Fibroblast of villous mesenchyme (primary cell): ENCODE results near the gene IRF2. TPM values are rescaled to one million over a fixed set of nuclear protein-coding genes. Genes with fewer than 3 reads are reported as not detected.
A peak's percentile ranks its signal among the peaks of the same experiment; 100 is the strongest.

Experiments
- DNase-seq: peaks from one replicate; pipeline ENCODE4 v3.0.0-alpha.2; 2010; ENCODE audit warnings: low read depth
- H3K4me3 ChIP-seq: 2 replicates; pipeline ENCODE4 v1.5.1; 2011; ENCODE audit warnings: low read depth, mild to moderate bottlenecking, low read length
- total RNA-seq: library from RNA; depleted of rRNA; stranded (reverse); fragments of >200 nt; gene quantifications from 2 replicates; pipeline ENCODE4 v1.2.3, GENCODE V29; 2012
- TF ChIP-seq, protein P1 (sequence below): IDR thresholded peaks from 2 replicates; pipeline ENCODE4 v1.5.1; 2012; ENCODE audit warnings: low read depth, mild to moderate bottlenecking, low read length; ENCODE audit not compliant: insufficient read depth

The IRF2 gene
- total RNA-seq, 1 donor = 42.3 TPM

DNA sequence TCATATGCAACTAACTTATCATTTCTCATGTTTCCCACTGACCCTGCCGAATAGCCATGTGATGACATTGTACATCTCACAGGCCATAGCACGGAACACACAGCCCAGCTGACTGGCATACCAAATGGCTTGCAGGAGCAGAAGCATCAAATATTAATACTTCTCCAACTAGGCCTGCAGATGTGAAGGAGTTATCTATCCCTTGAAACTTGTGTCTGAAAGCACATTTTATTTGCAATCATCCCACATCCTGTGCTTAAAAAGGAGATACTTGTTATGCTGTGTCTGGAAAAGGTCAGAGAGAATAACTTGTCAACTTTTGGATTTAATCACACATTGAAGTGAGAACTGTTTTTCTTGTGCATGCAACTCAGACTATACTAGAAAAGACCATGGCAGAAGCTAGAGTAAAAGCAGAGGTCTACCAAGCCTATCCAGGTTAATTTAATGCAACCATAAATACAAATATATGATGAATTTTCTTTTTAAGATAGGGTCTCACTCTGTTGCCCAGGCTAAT, 100.4 kb downstream of the IRF2 start:
- peak; percentile 74 for DNase-seq
- H3K4me3 ChIP-seq = no peak overlapping the region
- TF ChIP-seq, protein P1, sequence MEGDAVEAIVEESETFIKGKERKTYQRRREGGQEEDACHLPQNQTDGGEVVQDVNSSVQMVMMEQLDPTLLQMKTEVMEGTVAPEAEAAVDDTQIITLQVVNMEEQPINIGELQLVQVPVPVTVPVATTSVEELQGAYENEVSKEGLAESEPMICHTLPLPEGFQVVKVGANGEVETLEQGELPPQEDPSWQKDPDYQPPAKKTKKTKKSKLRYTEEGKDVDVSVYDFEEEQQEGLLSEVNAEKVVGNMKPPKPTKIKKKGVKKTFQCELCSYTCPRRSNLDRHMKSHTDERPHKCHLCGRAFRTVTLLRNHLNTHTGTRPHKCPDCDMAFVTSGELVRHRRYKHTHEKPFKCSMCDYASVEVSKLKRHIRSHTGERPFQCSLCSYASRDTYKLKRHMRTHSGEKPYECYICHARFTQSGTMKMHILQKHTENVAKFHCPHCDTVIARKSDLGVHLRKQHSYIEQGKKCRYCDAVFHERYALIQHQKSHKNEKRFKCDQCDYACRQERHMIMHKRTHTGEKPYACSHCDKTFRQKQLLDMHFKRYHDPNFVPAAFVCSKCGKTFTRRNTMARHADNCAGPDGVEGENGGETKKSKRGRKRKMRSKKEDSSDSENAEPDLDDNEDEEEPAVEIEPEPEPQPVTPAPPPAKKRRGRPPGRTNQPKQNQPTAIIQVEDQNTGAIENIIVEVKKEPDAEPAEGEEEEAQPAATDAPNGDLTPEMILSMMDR = no peak

DNA sequence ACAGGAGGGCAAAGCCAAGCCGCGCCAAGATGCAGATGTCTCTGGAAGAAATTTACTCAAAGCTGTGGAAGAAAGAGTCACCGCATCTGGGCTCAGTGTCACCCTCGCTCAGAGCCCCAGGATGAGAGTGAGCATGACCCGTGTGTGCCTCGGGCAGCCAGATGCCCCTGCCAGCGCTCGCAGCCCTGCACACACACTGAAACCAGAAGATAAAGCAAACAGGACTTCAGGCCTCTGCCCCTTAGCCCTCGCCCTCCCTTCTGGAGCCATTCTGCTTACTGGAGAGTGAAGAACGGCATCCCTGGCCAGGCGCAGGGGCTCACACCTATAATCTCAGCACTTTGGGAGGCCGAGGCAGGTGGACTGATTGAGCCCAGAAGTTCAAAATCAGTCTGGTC, 103.0 kb downstream of the IRF2 start:
- TF ChIP-seq, protein P1 = no peak
- DNase-seq = no peak
- no peak overlapping the region for H3K4me3 ChIP-seq

DNA sequence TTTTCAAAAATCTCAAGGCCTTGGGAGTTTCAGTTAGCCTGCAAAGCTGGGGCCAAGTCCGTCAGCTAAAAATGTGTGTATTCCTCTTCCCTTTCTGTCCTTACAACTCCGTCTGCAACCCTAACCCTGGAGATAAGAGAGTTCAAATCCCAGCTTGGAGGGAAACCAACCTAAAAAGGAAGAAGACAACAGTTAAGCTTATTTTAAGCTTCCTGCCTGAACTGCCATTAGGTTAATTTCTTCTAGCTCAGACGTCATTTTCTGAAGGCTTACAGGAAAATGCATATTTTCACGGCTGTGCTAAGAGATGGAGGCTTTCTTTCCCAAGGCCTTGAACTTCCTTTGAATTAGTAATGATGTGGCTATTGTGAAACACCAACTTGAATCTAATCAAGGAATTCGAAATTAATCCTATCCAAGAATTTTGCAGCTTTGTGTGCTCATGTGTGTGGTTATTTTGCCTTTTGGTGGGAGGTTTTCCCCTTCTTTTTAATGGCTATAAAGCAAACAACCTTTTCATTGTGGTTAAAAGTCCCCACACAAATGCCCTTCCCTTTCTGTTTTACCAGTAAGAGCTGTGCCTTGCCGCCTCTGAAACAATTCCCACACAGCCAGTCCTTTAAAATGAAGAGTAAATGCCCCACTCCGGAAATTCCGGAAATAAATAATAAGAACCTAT, 103.5 kb downstream of the IRF2 start:
- DNase-seq = peak; percentile 82
- no peak overlapping the region for H3K4me3 ChIP-seq
- TF ChIP-seq, protein P1 = no peak

DNA sequence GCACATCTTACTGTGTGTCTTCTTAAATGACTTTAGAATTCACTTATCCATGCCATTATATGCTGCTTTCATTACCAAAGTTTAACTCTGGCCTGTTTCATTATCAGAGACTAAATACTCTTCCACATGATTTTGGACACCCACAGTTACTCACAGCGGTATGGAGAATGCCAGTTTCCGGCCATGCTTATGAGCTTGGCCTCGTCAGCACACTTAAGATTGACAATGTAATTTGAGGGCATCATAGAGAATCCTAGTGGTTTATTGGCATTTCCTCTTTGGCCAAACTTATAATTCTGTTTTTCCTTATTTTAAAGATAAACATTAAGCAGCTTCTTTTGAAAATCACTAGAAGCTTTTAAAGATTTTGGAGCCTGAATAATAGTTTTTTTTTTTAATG, 104.5 kb downstream of the IRF2 start:
- no peak for DNase-seq
- no peak overlapping the region for H3K4me3 ChIP-seq
- TF ChIP-seq, protein P1 = no peak

DNA sequence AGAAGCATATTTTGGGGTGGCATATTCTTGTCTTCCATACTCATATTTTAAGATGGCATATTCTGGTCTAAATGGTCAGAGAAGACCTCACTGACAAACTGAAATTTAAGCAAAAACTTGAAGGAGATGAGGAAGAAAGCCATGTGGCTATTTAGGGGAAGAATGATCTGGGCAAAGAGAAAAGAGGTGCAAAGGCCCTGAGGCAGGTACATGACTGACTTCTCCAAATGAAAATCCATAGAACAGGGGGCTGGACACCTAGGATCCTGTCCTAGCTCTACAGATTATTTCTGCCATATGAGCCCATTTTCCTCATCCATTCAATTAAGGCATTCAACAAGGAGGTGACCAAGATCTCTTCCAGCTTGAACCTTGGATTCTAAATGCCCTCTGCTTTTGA, 105.6 kb downstream of the IRF2 start:
- no peak for DNase-seq
- TF ChIP-seq, protein P1 = no peak
- H3K4me3 ChIP-seq = no peak overlapping the region

DNA sequence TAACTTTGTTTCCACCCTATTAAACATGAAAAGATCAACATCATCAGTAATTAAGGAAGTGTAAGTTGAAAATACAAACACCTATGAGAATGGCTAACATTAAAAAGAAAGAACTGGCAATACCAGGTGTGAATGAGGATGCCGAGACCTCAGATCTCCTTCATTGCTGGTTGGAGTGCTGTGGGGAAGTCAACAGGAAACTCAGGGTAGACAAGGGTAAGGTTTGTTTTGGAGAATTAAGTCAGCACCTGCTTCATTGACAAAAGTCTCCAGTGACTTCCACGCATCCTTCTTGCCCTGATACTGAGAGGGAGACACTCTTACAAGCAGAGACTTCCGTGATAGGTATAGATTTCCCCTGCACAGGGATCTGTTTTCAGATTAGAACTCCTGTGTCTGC, 106.1 kb downstream of the IRF2 start:
- TF ChIP-seq, protein P1 = no peak
- no peak for DNase-seq
- no peak overlapping the region for H3K4me3 ChIP-seq
